T-helper 2 cell (primary cell): ENCODE results near the gene IGFL4.

Source experiments
- DNase-seq, 5 experiments: peaks; one replicate each; pipeline versions ENCODE4 v3.0.0 to v3.0.0-alpha.2; 2012 to 2022

The IGFL4 gene

DNA sequence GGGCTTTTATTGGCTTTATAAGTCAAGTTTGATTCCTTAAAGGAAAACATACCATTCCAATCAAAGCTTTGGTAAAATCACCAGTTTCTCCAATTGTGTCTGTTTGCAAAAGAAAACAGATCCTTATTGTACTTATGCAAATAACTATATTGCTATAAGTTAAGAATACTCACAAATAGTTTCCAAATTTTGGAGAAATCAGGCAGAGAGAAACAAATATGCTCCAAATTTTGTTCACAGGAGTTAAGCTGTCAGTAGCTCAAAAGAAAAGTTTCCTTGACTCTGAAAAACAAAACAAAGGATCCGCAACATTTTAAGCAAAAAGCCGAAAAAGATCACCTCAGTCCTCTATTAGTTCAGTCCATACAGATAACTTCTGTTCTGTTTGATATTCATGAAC lies 19.2 kb upstream of the IGFL4 start:
- no peak for DNase-seq

DNA sequence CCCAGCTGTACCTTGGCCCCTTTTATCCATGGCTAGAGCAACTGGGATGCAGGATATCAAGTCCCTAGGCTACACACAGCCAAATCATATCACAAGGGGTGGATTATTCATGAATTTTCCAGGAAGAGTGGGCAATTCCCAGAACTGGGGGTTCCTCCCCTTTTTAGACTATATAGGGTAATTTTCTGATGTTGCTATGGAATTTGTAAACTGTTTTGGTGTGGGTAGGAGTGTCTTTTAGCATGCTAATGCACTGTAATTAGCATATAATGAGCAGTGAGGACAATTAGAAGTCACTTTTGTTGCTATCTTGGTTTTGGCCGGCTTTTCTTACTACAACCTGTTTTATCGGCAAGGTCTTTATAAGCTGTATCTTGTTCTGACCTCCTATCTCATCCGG lies 18.0 kb upstream of the IGFL4 start:
- DNase-seq, result no peak

DNA sequence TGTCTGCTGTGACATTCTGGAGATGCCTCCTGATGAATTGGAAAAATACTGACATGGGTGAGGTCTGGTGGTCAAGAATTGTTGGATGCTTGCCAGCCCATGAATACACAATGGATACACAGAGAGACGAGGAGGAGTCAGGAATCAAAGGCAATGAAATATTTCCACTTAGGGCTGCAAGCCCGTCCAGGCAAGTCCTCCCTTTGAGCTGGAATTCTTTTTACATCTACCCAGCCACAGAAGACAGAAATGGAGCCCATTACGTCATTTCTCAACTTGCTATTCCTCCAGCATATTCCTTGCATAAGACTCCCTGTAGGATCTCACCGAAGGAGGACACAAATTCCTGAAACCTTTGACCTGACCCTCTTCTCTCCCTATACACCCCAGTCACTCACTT lies 15.7 kb upstream of the IGFL4 start:
- no peak for DNase-seq

DNA sequence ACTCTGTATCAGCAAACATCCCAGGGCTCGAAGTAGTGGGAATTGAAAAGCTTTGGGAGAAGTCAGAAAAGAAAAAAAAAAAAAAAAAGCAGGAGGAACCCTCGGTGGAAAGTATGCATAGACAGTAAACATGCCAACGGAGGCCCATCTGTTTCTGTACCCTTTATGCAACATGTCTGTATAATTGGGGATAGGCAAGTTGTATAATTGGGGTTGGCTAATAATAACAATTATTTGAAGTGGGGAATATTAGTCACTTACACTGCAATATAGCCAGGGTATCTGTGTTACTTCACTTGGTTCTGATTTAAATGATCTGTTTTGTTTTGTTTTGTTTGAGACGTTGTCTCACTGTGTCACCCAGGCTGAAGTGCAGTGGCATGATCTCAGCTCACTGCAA lies 12.1 kb upstream of the IGFL4 start:
- no peak for DNase-seq

DNA sequence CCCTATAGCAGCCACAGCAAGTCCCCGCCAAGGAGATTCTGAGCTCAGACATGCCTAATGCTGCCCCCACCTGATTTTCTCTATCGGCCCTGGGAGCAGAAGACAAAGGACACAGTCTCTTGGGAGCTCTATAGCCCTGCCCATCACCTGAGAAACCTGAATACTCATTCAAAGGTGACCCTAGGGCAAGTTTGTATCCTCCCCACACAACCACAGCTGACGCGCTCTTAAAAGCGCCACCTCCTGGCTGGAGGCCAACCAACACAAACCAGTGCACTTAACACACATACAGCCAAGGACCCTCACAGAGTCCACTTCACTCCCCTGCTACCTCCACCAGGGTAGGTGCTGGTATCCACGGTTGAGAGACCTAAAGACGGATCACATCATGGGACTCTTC lies 8.8 kb upstream of the IGFL4 start:
- DNase-seq, result no peak

DNA sequence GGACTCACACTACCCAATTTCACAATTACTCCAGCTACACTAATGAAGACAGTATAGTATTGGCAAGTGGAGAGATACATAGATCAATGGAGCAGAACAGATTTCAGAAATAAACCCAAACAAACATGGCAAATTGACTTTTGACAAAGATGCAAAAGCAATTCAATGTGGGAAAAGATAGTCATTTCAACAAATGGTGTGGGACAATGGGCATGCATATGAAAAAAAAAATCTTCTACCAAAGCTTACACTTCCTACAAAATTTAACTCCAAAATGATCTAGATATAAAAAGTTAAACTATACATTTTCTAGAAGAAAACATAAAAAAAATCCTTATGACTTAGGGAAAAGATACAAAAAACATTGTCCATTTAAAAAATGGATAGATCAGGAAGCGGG lies 2.7 kb upstream of the IGFL4 start:
- DNase-seq, result no peak

DNA sequence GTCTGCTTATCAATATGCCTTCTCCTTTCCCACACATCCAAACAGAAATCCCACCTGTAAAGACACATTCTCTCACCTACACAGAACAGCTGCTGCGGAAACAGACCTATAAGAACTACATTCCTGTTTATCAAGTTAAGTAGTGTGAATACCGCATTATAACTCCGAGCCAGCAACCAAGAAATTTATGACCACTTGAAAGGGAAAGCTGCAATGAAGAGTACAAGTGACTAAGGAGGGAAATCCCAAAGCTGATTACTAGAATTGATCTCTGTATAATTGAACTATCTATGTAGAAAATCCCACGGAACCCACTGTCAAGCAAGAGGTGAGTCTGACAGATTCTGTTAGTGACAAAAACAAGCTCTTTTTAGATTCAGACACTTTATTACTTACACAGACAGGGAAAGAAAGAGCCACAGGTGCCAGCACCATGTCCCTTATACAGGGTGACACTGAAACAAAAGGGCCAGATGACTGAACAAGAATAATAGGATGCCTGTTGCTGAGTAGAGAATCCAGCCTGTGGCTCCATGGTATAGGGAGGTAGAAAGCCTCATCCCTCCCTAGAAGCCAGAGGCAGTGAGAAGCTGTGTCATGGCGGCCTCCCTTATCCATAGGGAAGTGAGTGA lies 1.6 kb upstream of the IGFL4 start:
- DNase-seq, result no peak

DNA sequence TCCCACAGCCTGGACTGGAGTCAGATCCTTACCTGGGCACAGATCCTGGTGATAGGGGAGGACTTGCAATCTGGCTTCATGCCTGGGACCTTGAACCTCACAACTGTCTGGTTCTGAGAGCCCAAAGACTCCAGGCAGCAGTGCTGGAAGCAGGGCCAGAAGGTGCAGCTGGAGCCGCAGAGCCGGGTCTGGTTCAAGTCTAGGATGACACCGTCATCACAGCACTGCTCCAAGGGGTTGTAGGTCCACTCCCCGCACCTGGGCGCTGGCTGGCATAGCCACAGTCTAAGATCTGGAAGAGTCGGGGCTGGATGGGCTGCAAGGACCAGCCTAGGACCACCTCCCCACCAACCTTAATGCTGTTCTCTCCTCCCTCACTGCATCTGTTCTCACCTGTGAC lies 677 bp downstream of the IGFL4 start:
- DNase-seq, result no peak

DNA sequence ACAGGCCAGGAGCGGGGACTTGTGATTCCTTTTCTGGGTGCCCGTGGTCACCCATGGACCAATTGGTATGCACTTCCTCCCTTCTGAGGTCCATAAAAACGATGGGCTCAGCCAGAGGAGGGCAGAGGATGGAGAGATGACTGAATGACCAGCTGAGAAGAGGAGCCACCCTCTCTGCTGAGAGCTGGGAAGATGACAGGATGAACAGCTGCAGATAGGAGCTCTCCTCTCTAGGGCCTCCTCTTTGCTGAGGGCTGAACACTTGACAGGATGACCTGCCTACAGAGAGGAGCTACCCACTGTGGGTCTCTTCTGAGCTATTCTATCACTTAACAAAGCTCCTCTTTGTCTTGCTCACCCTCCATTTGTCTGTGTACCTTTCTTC lies 4.1 kb downstream of the IGFL4 start:
- no peak for DNase-seq

DNA sequence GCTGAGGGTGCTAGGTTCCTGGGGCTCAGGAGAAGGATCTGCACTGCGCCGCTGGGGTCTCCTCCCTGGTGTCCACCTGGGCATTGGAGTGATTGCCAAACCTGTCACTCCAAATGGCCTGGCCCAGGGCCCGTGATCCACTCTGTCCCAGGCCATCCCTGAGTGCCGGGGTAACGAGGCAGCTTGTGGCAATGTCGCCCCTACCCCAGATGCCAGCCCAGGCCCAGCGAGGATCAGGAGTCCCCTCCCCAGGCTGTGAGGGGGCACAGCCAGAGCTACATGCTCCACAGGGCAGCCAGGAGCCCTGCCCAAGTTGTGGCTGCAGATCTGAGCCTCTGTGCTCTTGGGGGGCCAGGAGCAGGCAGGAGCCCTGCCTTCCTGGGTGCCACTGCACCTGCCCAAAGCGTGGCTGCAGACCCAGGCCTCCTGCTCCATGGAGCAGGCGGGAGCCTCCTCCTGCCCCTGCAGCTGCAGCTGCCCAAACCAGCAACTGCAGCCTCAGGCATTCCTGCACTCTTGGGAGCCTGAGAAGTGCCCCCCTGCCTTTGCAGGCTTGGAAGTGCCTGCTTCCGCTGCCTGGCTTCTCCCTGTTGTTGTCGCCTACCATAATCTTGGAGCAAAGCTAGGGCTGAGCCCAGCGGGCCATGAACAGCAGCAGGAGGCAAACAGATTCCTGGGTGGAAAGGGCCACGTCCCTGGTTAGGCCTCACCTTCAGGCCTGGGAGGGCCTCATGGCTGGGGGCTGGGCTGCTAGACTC lies 4.6 kb downstream of the IGFL4 start:
- no peak for DNase-seq

DNA sequence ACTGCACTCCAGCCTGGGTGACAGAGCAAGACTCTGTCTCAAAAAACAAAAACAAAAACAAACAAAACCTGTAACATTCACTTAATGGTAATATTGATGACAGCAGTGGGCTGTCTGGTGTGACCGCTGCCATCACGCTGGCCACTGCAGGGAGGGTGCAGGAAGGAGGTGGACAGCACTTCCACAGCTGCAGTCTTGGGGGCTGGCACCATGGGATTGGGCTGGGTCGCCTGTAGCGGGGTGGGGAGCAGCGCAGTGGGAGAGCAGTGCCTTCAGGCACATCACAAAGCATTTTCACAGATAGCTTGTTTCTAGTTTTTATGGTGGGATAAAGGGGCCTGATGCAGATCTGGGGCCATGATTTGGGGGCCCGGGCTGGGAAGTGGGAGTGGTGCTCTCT lies 5.3 kb downstream of the IGFL4 start:
- DNase-seq, result no peak

DNA sequence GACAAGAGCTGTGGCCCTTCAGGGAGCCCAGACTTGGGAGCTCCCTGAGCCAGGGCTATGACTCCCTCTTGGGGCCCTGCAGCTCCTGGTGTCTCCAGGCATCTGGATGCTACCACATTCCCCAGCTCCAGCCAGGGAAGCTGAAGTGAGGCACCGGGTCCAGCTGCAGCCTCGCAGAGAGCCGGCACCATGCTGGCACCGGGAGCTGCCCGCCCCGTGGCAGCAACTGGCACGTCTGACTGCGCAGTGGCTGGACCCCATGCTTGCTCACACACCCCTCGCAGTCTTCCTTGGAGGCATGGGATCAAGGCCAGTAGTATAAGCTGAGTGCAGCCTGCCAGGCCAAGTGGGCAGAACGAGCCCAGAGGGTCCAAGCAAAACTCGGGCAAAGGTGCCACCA lies 7.4 kb downstream of the IGFL4 start:
- DNase-seq, result no peak

DNA sequence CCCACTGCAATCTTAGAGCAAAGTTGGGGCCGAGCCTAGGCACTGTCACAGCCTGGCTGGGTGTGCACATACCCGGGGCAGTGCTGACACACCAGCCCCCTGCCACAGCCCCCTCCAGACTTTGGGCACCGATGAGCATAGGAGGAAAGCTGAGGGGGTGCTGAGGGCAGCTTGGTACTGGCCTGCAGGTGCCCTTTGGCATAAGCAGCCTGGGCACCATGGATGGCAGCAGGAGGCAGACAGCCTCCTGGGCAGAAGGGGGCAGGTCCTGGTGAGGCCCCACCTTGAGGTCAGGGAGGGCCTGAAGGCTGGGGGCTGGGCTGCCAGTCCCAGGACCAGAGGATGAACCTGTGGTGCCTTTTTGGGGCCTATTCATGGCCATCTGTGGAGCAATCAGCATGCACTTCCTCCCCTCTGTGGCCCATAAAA lies 8.2 kb downstream of the IGFL4 start:
- DNase-seq, result no peak

DNA sequence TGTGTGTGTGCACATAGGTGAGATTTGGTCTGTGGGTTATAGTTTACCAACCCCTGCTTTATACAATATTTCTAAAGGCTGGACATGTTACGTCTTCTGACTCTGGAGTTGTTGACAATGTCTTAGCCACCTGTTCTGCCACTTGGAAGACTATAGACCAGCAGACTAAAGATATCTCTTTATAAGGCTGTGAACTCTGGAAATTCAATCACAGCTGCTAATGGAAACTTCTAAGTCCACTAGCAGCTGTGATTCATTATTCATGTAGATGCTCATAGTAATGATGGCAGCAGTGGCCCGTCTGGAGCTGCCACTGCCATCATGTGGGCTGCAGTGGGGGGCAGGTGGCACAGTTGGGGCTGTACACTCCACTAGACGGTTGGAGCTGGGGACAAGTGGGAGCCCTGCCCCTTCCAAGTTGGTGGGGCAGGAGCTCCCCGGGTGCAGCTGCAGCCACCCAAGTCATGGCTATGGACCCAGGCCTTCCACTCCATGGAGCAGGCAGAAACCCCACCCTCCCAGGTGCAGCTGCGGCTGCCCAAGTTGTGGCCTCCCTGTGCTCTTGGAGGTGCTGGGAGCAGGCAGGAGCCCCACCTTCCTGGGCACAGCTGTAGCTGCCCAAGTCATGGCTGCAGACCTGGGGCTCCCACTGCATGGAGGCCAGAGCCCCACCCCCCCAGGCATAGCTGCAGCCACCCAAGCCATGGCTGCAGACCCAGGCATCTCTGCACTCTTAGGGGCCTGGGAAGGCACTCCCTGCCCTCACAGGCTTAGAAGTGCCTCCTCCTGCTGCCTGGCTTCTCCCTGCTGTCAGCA lies 8.8 kb downstream of the IGFL4 start:
- no peak for DNase-seq

DNA sequence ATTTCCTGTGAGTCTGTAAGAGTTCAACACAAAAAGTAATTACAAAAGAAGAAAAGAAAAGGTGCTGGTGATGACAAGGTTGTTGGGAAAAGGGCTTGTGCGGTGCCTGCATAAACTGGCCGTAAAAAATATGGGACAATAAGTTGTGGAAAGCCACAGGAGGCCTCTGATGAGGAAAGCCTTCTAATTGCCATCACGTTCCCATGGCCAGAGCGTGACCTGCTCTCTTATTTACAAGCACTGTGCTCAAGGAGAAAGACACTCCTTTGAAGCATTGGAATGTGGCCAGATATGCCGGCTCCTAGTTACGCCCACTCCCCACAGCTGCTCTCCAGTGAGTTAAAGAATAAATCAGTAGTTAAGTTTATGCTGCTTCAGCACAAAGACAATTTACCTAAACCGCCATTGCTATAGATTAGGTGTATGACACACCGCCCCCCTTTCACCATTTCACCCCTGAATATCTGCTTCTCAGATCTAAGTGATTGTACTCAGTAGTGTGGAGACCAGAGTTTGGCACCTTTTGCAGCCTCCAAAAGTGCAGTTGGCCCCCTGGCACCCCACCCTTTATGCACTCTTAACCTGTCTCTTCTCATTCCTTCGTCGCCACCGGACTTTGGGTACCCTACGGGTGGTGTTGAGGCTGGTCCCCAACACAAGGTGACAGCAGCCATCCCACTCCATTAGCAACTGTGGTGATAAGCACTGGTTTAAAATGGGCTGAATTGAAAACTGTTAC lies 9.8 kb downstream of the IGFL4 start:
- no peak for DNase-seq

DNA sequence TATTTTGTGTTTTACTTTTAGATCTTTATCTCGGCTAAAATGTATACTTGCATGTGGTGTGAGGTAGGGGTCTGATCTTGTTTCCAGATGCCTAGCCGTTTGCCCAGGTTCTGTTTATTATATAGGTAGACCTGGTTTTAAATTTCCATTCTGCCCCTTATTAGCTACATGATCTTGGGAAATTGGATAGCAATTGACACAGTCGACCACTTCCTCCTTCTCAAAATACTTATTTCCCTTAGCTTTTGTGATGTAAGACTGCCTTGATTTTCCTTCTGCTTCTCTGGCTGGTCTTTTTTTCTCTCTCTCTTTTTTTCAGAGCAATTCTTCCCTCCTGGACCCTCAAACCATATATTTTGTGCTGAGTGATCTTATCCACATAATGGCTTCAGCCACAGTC lies 15.0 kb downstream of the IGFL4 start:
- DNase-seq, result no peak

DNA sequence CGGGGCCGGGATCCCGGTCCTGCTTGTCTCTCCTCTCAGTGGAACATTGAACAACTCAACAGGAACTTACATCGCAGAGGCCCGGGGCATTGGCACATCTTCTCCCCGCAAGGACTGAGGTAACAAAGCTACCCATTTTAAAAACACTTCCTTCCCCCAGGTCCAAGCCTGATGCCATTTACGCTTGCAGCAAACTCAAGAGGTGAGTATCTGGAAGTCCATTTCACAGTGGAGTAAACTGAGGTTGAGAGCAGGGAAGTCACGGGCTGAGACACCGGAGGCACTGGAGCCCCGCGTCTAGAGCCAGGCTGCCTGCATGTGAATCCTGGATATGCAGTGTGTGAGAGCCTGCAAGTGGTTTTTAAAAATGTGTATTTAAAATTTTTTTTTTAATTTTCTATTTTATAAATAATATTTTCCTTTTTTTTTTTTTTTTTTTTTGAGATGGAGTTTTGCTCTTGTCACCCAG lies 17.5 kb downstream of the IGFL4 start:
- no peak for DNase-seq

DNA sequence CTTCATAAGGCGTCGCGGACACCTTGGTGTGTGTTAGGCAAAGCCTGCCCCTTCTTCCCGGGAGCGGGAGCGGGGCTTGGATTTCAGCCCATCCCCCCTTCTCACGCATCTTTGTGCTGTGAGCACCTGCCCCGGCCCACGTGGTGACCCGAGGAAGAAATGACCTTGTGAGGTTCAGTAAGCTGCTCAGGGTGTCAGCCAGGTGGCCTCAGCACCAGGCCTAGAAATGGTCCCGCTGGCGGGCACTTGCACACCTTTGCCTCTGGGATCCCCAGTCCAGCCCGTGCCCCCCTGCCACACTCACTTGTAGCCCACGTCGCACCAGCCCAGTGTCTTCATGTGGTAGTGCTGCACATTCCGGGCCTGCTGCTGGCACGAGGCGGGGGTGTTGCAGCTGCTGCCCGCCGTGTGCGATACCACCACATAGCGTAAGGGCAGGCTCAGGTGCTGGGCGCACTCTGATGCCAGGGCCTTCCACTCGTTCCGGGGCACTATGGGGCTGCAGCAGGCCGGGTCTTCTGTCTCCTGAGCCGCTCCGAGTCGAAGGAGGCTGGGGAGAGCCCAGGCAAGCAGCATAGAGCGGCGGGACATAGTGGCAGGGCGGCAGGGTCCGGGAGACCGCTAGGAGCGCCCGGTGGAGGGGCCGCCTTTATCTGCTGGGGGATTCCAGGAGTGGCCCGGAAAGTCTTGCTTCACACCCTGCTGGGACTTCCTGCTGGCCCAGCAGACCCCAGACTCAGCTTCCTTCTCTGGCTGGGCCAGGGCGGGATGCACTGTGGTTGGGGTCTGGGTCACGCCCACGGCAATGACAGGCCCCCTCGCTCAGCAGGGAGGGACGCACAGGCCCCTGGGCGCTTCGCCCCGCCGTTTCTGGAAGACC lies 18.1 kb downstream of the IGFL4 start, which contains the start of gene PGLYRP1:
Gene PGLYRP1, minus strand, starts transcription at position 623 of the 880 bp plus-strand sequence. Its CDS starts 32 bp downstream, at position 591.
- DNase-seq, result no peak

DNA sequence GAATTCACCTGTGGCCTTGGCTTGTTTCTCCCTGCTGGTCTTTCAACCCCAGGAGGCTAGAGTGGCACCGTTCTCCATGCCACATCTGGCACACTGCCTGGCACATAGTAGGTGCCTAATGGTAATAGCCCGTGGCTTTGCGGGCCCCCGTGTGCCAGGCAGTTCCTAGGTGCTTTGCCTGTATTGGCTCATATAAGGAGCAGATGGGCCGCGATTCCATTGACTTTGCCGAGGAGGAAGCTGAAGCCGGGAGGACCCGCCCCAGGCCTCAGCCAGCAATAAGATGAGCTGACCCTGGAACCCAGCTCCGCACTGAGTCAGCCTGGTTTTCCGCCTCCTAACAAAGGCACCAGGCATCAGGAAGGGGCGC lies 18.8 kb downstream of the IGFL4 start:
- DNase-seq, result no peak

DNA sequence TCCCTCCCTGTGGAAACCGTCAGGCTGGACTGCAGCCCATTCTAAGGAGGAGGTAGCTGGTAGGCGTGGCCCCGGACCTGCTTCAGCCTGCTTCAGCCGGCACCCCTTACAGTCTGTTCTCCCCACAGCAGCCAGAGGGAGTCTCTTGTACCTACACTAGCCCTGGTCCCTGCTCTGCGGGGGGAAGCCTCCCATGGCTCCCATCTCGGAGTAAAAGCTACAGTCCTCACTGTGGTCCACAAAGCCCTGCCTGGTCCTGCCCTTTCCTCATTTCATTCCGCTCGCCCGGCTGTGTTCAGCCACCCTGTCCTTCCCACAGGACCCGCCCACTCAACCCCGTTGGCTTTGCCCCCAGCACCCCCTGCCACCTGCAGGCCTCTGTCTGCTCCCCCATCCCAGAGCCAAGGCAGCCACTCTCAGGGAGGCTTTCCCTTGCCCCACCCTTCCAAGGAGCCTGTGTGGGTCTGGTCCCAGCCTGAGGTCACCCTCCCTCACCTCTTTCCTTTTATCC lies 19.2 kb downstream of the IGFL4 start:
- DNase-seq, result no peak

DNA sequence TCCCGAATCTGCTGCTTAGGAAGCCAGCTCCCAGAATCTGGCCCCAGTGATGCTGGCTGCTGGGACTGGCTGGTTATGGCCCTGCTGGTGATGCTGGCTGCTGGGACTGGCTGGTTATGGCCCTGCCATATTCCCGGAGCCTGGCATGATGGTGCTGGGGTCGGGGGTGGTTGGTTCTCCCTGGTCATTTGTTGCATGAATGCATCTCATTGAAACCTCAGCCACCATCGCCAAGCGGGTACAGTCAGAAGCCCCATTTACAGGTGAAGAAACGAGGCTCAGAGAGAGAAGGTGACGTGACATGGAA lies 20.0 kb downstream of the IGFL4 start:
- DNase-seq, result no peak

DNA sequence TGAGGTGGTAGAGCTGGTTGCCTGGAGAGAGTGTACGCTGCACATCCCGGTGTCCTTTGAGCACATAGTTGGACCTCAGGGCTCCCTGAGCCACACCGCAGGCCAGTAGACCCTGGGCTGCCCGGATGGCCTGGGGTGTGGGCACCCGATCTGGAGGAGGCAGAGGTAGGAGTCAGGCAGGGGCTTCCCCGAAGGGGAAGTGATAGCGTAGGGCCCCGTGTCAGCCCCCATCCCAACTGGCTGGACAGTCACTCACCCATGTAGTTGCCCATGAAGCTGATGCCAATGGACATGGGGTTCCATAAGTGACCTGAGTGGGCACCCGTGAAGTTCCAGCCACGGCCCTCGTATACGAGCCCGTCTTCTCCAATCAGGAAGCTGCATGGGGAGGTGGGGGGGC lies 21.5 kb downstream of the IGFL4 start:
- DNase-seq, result no peak
